H1 (cell line): ENCODE results near the gene STK33. TPM values are rescaled to one million over a fixed set of nuclear protein-coding genes. Genes with fewer than 3 reads are reported as not detected.

ENCODE experiments used
- CTCF ChIA-PET: fragments of 300-600 bp; sonication (Branson Sonifier 250); formaldehyde crosslinking; loops from one replicate; lab custom pipeline; 2021; ENCODE audit not compliant: partially characterized antibody; lab: Charles Lee
- POLR2A ChIA-PET: fragments of 300-600 bp; sonication (Branson Sonifier 250); formaldehyde crosslinking; loops from one replicate; lab custom pipeline; 2021; ENCODE audit warnings: inconsistent platforms; ENCODE audit not compliant: partially characterized antibody; lab: Charles Lee
- DNase-seq, 2 experiments: peaks; one replicate each; pipeline versions ENCODE4 v3.0.0 to v3.0.0-alpha.2; 2010 to 2022; ENCODE audit warnings: low spot score in 2 of 2, low read depth in 1 of 2, mixed read lengths in 1 of 2
- FAIRE-seq: peaks from 2 replicates; lab custom pipeline; 2011; peaks lifted over from hg19 to GRCh38; lab: Jason Lieb, UNC
- H2AFZ ChIP-seq: 2 replicates; pipeline ENCODE4 v1.8.1; 2012; ENCODE audit warnings: low read length, inconsistent platforms
- H2AK5ac ChIP-seq: 2 replicates; pipeline ENCODE4 v1.6.1; 2013; ENCODE audit warnings: low read depth, low read length
- H2BK120ac ChIP-seq: replicated peaks from 2 replicates; pipeline ENCODE3; 2013; ENCODE audit warnings: low read depth, low read length, inconsistent platforms
- H2BK12ac ChIP-seq: 2 replicates; pipeline ENCODE4 v1.6.1; 2013; ENCODE audit warnings: low read depth, low read length
- H2BK15ac ChIP-seq: 2 replicates; pipeline ENCODE4 v1.6.1; 2013; ENCODE audit warnings: low read length
- H2BK20ac ChIP-seq: 2 replicates; pipeline ENCODE4 v1.6.1; 2013; ENCODE audit warnings: low read length
- H2BK5ac ChIP-seq: 2 replicates; pipeline ENCODE4 v1.6.1; 2013; ENCODE audit warnings: low read depth, low read length
- H3K14ac ChIP-seq: 2 replicates; pipeline ENCODE4 v1.6.1; 2013; ENCODE audit warnings: inconsistent platforms; ENCODE audit not compliant: insufficient read length
- H3K18ac ChIP-seq: 2 replicates; pipeline ENCODE4 v1.6.1; 2013; ENCODE audit warnings: low read length; ENCODE audit errors: extremely low read depth
- H3K23ac ChIP-seq: 2 replicates; pipeline ENCODE4 v1.6.1; 2013; ENCODE audit warnings: inconsistent platforms; ENCODE audit not compliant: insufficient read length
- H3K23me2 ChIP-seq: 2 replicates; pipeline ENCODE4 v1.6.1; 2013; ENCODE audit warnings: low read depth, low read length
- H3K27ac ChIP-seq: 2 replicates; pipeline ENCODE4 v1.6.1; 2011; ENCODE audit warnings: low read depth, low read length, inconsistent platforms
- H3K27me3 ChIP-seq, 4 experiments: replicated peaks in 1 of 4; 1 replicate in 1 of 4; 2 replicates in 3 of 4; pipeline versions ENCODE4 v1.6.1 to v1.8.1; 2011 to 2013; ENCODE audit warnings: low read length in 3 of 4, mild to moderate bottlenecking in 3 of 4, inconsistent platforms in 2 of 4, mixed read lengths in 2 of 4, moderate library complexity in 1 of 4; ENCODE audit not compliant: control insufficient read depth in 3 of 4, insufficient read depth in 3 of 4; ENCODE audit errors: extremely low read depth in 1 of 4
- H3K36me3 ChIP-seq, 4 experiments: 2 replicates each; pipeline versions ENCODE4 v1.6.1 to v1.8.1; 2011 to 2013; ENCODE audit warnings: mild to moderate bottlenecking in 4 of 4, low read length in 3 of 4, moderate library complexity in 2 of 4, control low read depth in 1 of 4, inconsistent platforms in 1 of 4; ENCODE audit not compliant: insufficient read depth in 4 of 4, control insufficient read depth in 2 of 4
- H3K4ac ChIP-seq: replicated peaks from 2 replicates; pipeline ENCODE3; 2013; ENCODE audit warnings: low read length, low read depth, mixed read lengths, inconsistent platforms; ENCODE audit not compliant: insufficient read length
- H3K4me1 ChIP-seq, 4 experiments: replicated peaks in 1 of 4; 1 replicate in 1 of 4; 2 replicates in 3 of 4; pipeline versions ENCODE4 v1.6.1 to v1.8.1; 2011 to 2013; ENCODE audit warnings: low read length in 3 of 4, inconsistent platforms in 2 of 4, mixed read lengths in 1 of 4; ENCODE audit not compliant: insufficient read depth in 4 of 4, control insufficient read depth in 3 of 4
- H3K4me2 ChIP-seq, 2 experiments: 2 replicates each; pipeline versions ENCODE4 v1.6.1 to v1.8.1; 2011 to 2013; ENCODE audit warnings: low read depth in 2 of 2, low read length in 2 of 2, control low read depth in 1 of 2, inconsistent platforms in 1 of 2, mild to moderate bottlenecking in 1 of 2; ENCODE audit not compliant: insufficient read depth in 1 of 2
- H3K4me3 ChIP-seq, 4 experiments: fragments of 200-600, 300-600 bp in 1 of 4; sonication (generic), shearing (Covaris generic), sonication (Bioruptor Twin) in 1 of 4; 2 replicates each; pipeline versions ENCODE4 v1.5.1 to v1.8.1; 2011 to 2016; ENCODE audit warnings: low read length in 4 of 4, low read depth in 3 of 4, control low read depth in 2 of 4, inconsistent platforms in 2 of 4, mild to moderate bottlenecking in 2 of 4, mixed read lengths in 1 of 4, moderate library complexity in 1 of 4; ENCODE audit not compliant: insufficient read depth in 2 of 4; ENCODE audit errors: extremely low read depth in 1 of 4
- H3K56ac ChIP-seq: replicated peaks from 2 replicates; pipeline ENCODE3; 2013; ENCODE audit warnings: low read depth, mild to moderate bottlenecking, mixed read lengths, low read length, inconsistent platforms; ENCODE audit not compliant: insufficient read length
- H3K79me1 ChIP-seq: 2 replicates; pipeline ENCODE4 v1.6.1; 2013; ENCODE audit warnings: low read depth, low read length, control low read depth
- H3K79me2 ChIP-seq, 2 experiments: 2 replicates each; pipeline versions ENCODE4 v1.6.1 to v1.8.1; 2012 to 2013; ENCODE audit warnings: low read length in 2 of 2, mild to moderate bottlenecking in 2 of 2, inconsistent platforms in 1 of 2; ENCODE audit not compliant: insufficient read depth in 2 of 2, control insufficient read depth in 1 of 2
- H3K9ac ChIP-seq, 4 experiments: replicated peaks in 1 of 4; 1 replicate in 1 of 4; 2 replicates in 3 of 4; pipeline versions ENCODE4 v1.6.1 to v1.8.1; 2011 to 2013; ENCODE audit warnings: low read depth in 3 of 4, low read length in 3 of 4, control low read depth in 2 of 4, mild to moderate bottlenecking in 2 of 4, moderate library complexity in 2 of 4, inconsistent platforms in 1 of 4; ENCODE audit errors: extremely low read depth in 1 of 4
- H3K9me3 ChIP-seq, 2 experiments: 2 replicates each; pipeline versions ENCODE4 v1.6.1 to v1.8.1; 2012 to 2013; ENCODE audit warnings: mild to moderate bottlenecking in 2 of 2, moderate library complexity in 2 of 2, control low read depth in 1 of 2, inconsistent platforms in 1 of 2, low read depth in 1 of 2, low read length in 1 of 2, mixed read lengths in 1 of 2; ENCODE audit not compliant: insufficient read depth in 2 of 2
- H4K20me1 ChIP-seq, 2 experiments: replicated peaks in 1 of 2; 2 replicates each; pipeline versions ENCODE3 to v1.8.1; 2011 to 2013; ENCODE audit warnings: inconsistent platforms in 2 of 2, low read length in 2 of 2, mild to moderate bottlenecking in 1 of 2; ENCODE audit not compliant: insufficient read depth in 2 of 2, control insufficient read depth in 1 of 2
- H4K5ac ChIP-seq: 2 replicates; pipeline ENCODE4 v1.6.1; 2013; ENCODE audit warnings: low read length, low read depth, mixed read lengths, inconsistent platforms; ENCODE audit not compliant: insufficient read length
- H4K8ac ChIP-seq: 2 replicates; pipeline ENCODE4 v1.8.0; 2013; ENCODE audit warnings: mild to moderate bottlenecking, moderate library complexity, low read length, inconsistent platforms; ENCODE audit not compliant: insufficient read depth; ENCODE audit errors: extremely low read depth
- H4K91ac ChIP-seq: replicated peaks from 2 replicates; pipeline ENCODE3; 2013; ENCODE audit warnings: low read length, mixed read lengths, inconsistent platforms; ENCODE audit not compliant: insufficient read length
- CHD1 ChIP-seq: IDR thresholded peaks from 2 replicates; pipeline ENCODE4 v1.6.1; 2012; ENCODE audit warnings: low read depth, low read length, improper control_type of control experiment
- CHD2 ChIP-seq: IDR thresholded peaks from 2 replicates; pipeline ENCODE4 v1.6.1; 2012; ENCODE audit warnings: low read length, improper control_type of control experiment
- CTCF ChIP-seq, 3 experiments: IDR thresholded peaks; 1 replicate in 2 of 3; 2 replicates in 1 of 3; pipeline versions ENCODE4 v1.5.1 to v1.6.1; 2011; ENCODE audit warnings: low read length in 3 of 3, mild to moderate bottlenecking in 3 of 3, inconsistent platforms in 2 of 3, low read depth in 1 of 3, moderate library complexity in 1 of 3; ENCODE audit not compliant: insufficient read depth in 1 of 3; ENCODE audit errors: control extremely low read depth in 1 of 3
- EGR1 ChIP-seq: IDR thresholded peaks from 2 replicates; pipeline ENCODE4 v1.6.1; 2011; ENCODE audit warnings: low read depth, low read length, borderline replicate concordance
- FOSL1 ChIP-seq: IDR thresholded peaks from 2 replicates; pipeline ENCODE4 v1.6.1; 2011; ENCODE audit warnings: mild to moderate bottlenecking, low read depth, low read length, moderate library complexity; ENCODE audit not compliant: insufficient read depth
- JUND ChIP-seq: IDR thresholded peaks from 2 replicates; pipeline ENCODE4 v1.6.1; 2011; ENCODE audit warnings: mild to moderate bottlenecking, improper control_type of control experiment, low read length
- PHF8 ChIP-seq: fragments of 200-600 bp; sonication (generic); conservative IDR thresholded peaks from 2 replicates; pipeline ENCODE4 v1.7.1; 2012; ENCODE audit warnings: low read depth, mild to moderate bottlenecking, inconsistent platforms, low read length, moderate library complexity
- POLR2A ChIP-seq, 2 experiments: IDR thresholded peaks; 1 replicate in 1 of 2; 2 replicates in 1 of 2; pipeline ENCODE4 v1.6.1; 2011; ENCODE audit warnings: low read depth in 2 of 2, low read length in 2 of 2, mild to moderate bottlenecking in 2 of 2; ENCODE audit errors: control extremely low read depth in 1 of 2
- RNF2 ChIP-seq: fragments of 200-900, 300-1000 bp; sonication (generic); IDR thresholded peaks from 2 replicates; pipeline ENCODE4 v1.7.1; 2016; ENCODE audit warnings: borderline replicate concordance, low read depth, mild to moderate bottlenecking, antibody characterized with exemption, low read length; ENCODE audit not compliant: poor library complexity, severe bottlenecking; ENCODE audit errors: missing control alignments
- SP2 ChIP-seq: IDR thresholded peaks from 2 replicates; pipeline ENCODE4 v1.6.1; 2012; ENCODE audit warnings: mild to moderate bottlenecking, low read length, inconsistent platforms
- TAF1 ChIP-seq: IDR thresholded peaks from 2 replicates; pipeline ENCODE4 v1.6.1; 2011; ENCODE audit warnings: mild to moderate bottlenecking, low read depth, low read length
- WGBS, 2 experiments: shearing (Covaris generic) in 1 of 2; methylation state at CpG; one replicate each; pipeline versions ENCODE4 v1.1.6 to v1.1.7; 2013 to 2015; ENCODE audit warnings: low lambda C conversion rate in 2 of 2, mixed read lengths in 2 of 2, inconsistent platforms in 1 of 2, low coverage in 1 of 2, missing lambda C conversion rate in 1 of 2; ENCODE audit not compliant: insufficient replicate concordance in 2 of 2, insufficient coverage in 1 of 2, insufficient read length in 1 of 2; ENCODE audit errors: extremely low coverage in 1 of 2, missing lambda C conversion rate in 1 of 2; 5-methylcytosine and 5-hydroxymethylcytosine counted together
- polyA plus RNA-seq, 7 experiments: library from polyadenylated mRNA; depleted of rRNA in 3 of 7; stranded (reverse) in 5 of 7; unstranded in 2 of 7; fragments of >200 nt in 5 of 7; fragments of 200-250 nt in 2 of 7; gene quantifications; 1 replicate in 5 of 7; 2 replicates in 1 of 7; 4 replicates in 1 of 7; pipeline versions ENCODE4 v1.2.1 to v1.2.3, GENCODE V29; 2011 to 2013; ENCODE audit warnings: missing spikeins in 2 of 7, mixed read lengths in 2 of 7
- total RNA-seq: library from RNA; stranded (reverse); fragmentation: NEBNext Ultra II Directional; extraction: Animal tissue kit (Norgen Biotek cat#: 25700); gene quantifications from 2 replicates; pipeline ENCODE4 v1.2.1, GENCODE V29; 2021

The STK33 gene
- total and polyA plus RNA-seq, 2 of the 8 experiments (the other 6 are each of a cell fraction or from before 2014, with no cell fraction given): 8.8 to 25.1 TPM

- Histone ChIP-seq H3K18ac (no peak overlapping the region), H2BK12ac (no peak overlapping the region), H2BK20ac (no peak overlapping the region), H3K23me2 (no peaks in the 10 kb centered on the region), H2AK5ac (no peak overlapping the region), H3K4me1 (no peaks in the 10 kb centered on the region), H4K8ac (no peak overlapping the region), H4K5ac (no peak overlapping the region), H3K4me2 (no peak overlapping the region), H3K14ac (no peak overlapping the region), H3K56ac (no peak overlapping the region), H4K91ac (no peak overlapping the region), H3K4ac (no peak overlapping the region), H3K27ac (no peak overlapping the region), H2BK5ac (no peak overlapping the region), H2AFZ (no peak overlapping the region)
- 87% methylated on average over 8 of the region's 8 CpGs; no CpG with 5 or more reads in 1 of the 2 experiments for WGBS, 2 experiments
- ChIA-PET CTCF (interaction anchor here (0.5 to 10.3 kb wide), 12 partner anchors 9 to 560 kb away, joined by 3 to 95 read pairs (median 4); partner anchors contain the start of gene LMO1), POLR2A (interaction anchor here (1.6 kb wide), 1 partner anchor 10 kb away, joined by 3 read pairs; no protein-coding TSS in a partner anchor)
- FAIRE-seq (no peak), DNase-seq (no peak)
- no peak for TF ChIP-seq PHF8
- no peak for TF ChIP-seq RNF2
- no peak for TF ChIP-seq POLR2A (IDR thresholded peaks at IDR 0.05; ENCODE audit: control extremely low read depth in 1 of 2, low read depth in 2 of 2, low read length in 2 of 2)
- no peak for TF ChIP-seq CHD2
- no peak for TF ChIP-seq FOSL1
- TF ChIP-seq JUND: no peak
- no peak for TF ChIP-seq CTCF (IDR thresholded peaks at IDR 0.05; ENCODE audit: control extremely low read depth in 1 of 3, insufficient read depth in 1 of 3, low read depth in 1 of 3, low read length in 3 of 3)
- TF ChIP-seq SP2: no peak
- TF ChIP-seq TAF1: no peak
- no peak for TF ChIP-seq CHD1
- TF ChIP-seq EGR1: no peak
- TF ChIP-seq, all 59 proteins: peak for 0
- H2BK15ac ChIP-seq: no peak overlapping the region
- no peaks in the 10 kb centered on the region for H4K20me1 ChIP-seq
- H3K79me1 ChIP-seq: no peaks in the 10 kb centered on the region
- no peak overlapping the region for H3K23ac ChIP-seq
- H3K9ac ChIP-seq: no peak overlapping the region
- no peak overlapping the region for H3K4me3 ChIP-seq
- H3K27me3 ChIP-seq: no peaks in the 10 kb centered on the region; a peak in 2 of 7 replicates
- no peaks in the 10 kb centered on the region for H3K9me3 ChIP-seq
- no peaks in the 10 kb centered on the region for H3K36me3 ChIP-seq
- no peaks in the 10 kb centered on the region for H3K79me2 ChIP-seq
- no peak overlapping the region for H2BK120ac ChIP-seq
Measured at GRCh38 chr11:8351223-8351622, 242.8 kb downstream of the STK33 start.
